ENCODE data around the gene SH2D1B. TPM values are rescaled to one million over a fixed set of nuclear protein-coding genes. Genes with fewer than 3 reads are reported as not detected.

SH2D1B gene
- total RNA-seq, 3 donors from 2014 or later, result 0.11 TPM; not detected in 2

GRCh38 chr1:162389971-162390370 lies 22.0 kb downstream of the SH2D1B start:
- Mint-ChIP-seq H3K4me3 (no peak overlapping the region), H3K27me3 (ENCODE audit: low read depth) (peaks cover 22% of the 10 kb centered on the region), H3K9me3 (no peaks in the 10 kb centered on the region), H3K36me3 (ENCODE audit: insufficient read depth) (no peaks in the 10 kb centered on the region), H3K4me1 (ENCODE audit: low read depth) (peaks cover 3% of the 10 kb centered on the region)
- ATAC-seq (no peak), DNase-seq (no peak)

- no peaks in the 10 kb centered on the region for H3K36me3 Mint-ChIP-seq (ENCODE audit: insufficient read depth)
- DNase-seq (no peak), ATAC-seq (no peak)
- H3K9me3 Mint-ChIP-seq, result no peaks in the 10 kb centered on the region
- H3K4me1 Mint-ChIP-seq (ENCODE audit: low read depth), result peaks cover 3% of the 10 kb centered on the region
- H3K27me3 Mint-ChIP-seq (ENCODE audit: low read depth), result peaks cover 22% of the 10 kb centered on the region
- H3K4me3 Mint-ChIP-seq, result no peak overlapping the region
Measured at GRCh38 chr1:162389021-162389818, 22.7 kb downstream of the SH2D1B start.

GRCh38 chr1:162388615-162389014 lies 23.3 kb downstream of the SH2D1B start:
- Mint-ChIP-seq H3K4me3 (no peak overlapping the region), H3K9me3 (no peaks in the 10 kb centered on the region), H3K4me1 (ENCODE audit: low read depth) (peaks cover 3% of the 10 kb centered on the region), H3K36me3 (ENCODE audit: insufficient read depth) (no peaks in the 10 kb centered on the region), H3K27me3 (ENCODE audit: low read depth) (peaks cover 22% of the 10 kb centered on the region)
- DNase-seq, result no peak
- no peak for ATAC-seq

GRCh38 chr1:162388083-162388594 lies 23.8 kb downstream of the SH2D1B start:
- H3K4me1 Mint-ChIP-seq (ENCODE audit: low read depth), result peaks cover 3% of the 10 kb centered on the region
- no peak overlapping the region for H3K4me3 Mint-ChIP-seq
- H3K9me3 Mint-ChIP-seq, result no peaks in the 10 kb centered on the region
- H3K36me3 Mint-ChIP-seq (ENCODE audit: insufficient read depth), result no peaks in the 10 kb centered on the region
- peaks cover 21% of the 10 kb centered on the region for H3K27me3 Mint-ChIP-seq (ENCODE audit: low read depth)
- no peak for DNase-seq
- no peak for ATAC-seq

- Mint-ChIP-seq H3K4me3 (no peak overlapping the region), H3K4me1 (ENCODE audit: low read depth) (peaks cover 3% of the 10 kb centered on the region)
Measured at GRCh38 chr1:162387226-162388082, 24.5 kb downstream of the SH2D1B start.

GRCh38 chr1:162386292-162387225 lies 25.4 kb downstream of the SH2D1B start:
- no peak overlapping the region for H3K4me3 Mint-ChIP-seq
- DNase-seq (no peak), ATAC-seq (no peak)
- H3K27me3 Mint-ChIP-seq (ENCODE audit: low read depth), result peaks cover 18% of the 10 kb centered on the region
- H3K9me3 Mint-ChIP-seq, result no peaks in the 10 kb centered on the region
- no peaks in the 10 kb centered on the region for H3K36me3 Mint-ChIP-seq (ENCODE audit: insufficient read depth)
- H3K4me1 Mint-ChIP-seq (ENCODE audit: low read depth), result peaks cover 3% of the 10 kb centered on the region

More at GRCh38 chr1:162387226-162388082, 24.5 kb downstream of the SH2D1B start:
- no peaks in the 10 kb centered on the region for H3K36me3 Mint-ChIP-seq (ENCODE audit: insufficient read depth)
- DNase-seq (no peak), ATAC-seq (no peak)
- peaks cover 21% of the 10 kb centered on the region for H3K27me3 Mint-ChIP-seq (ENCODE audit: low read depth)
- no peaks in the 10 kb centered on the region for H3K9me3 Mint-ChIP-seq

GRCh38 chr1:162385702-162386101 lies 26.2 kb downstream of the SH2D1B start:
- DNase-seq (no peak), ATAC-seq (no peak)
- Mint-ChIP-seq H3K9me3 (no peaks in the 10 kb centered on the region), H3K36me3 (ENCODE audit: insufficient read depth) (no peaks in the 10 kb centered on the region), H3K4me3 (no peak overlapping the region), H3K27me3 (ENCODE audit: low read depth) (peaks cover 11% of the 10 kb centered on the region), H3K4me1 (ENCODE audit: low read depth) (peaks cover 3% of the 10 kb centered on the region)

- peaks cover 3% of the 10 kb centered on the region for H3K4me1 Mint-ChIP-seq (ENCODE audit: low read depth)
- H3K36me3 Mint-ChIP-seq (ENCODE audit: insufficient read depth), result no peaks in the 10 kb centered on the region
- H3K27me3 Mint-ChIP-seq (ENCODE audit: low read depth), result peaks cover 7% of the 10 kb centered on the region
- no peak for ATAC-seq
- H3K4me3 Mint-ChIP-seq, result no peak overlapping the region
- no peaks in the 10 kb centered on the region for H3K9me3 Mint-ChIP-seq
- DNase-seq, result no peak
Measured at GRCh38 chr1:162385280-162385623, 26.7 kb downstream of the SH2D1B start.

GRCh38 chr1:162384601-162385279 lies 27.2 kb downstream of the SH2D1B start:
- Mint-ChIP-seq H3K36me3 (ENCODE audit: insufficient read depth) (no peaks in the 10 kb centered on the region), H3K4me1 (ENCODE audit: low read depth) (peaks cover 3% of the 10 kb centered on the region), H3K27me3 (ENCODE audit: low read depth) (peaks cover 7% of the 10 kb centered on the region), H3K9me3 (no peaks in the 10 kb centered on the region), H3K4me3 (no peak overlapping the region)
- no peak for DNase-seq
- ATAC-seq, result no peak

GRCh38 chr1:162384116-162384515 lies 27.8 kb downstream of the SH2D1B start:
- Mint-ChIP-seq H3K4me3 (no peak overlapping the region), H3K9me3 (no peaks in the 10 kb centered on the region), H3K4me1 (ENCODE audit: low read depth) (no peaks in the 10 kb centered on the region), H3K27me3 (ENCODE audit: low read depth) (peaks cover 7% of the 10 kb centered on the region), H3K36me3 (ENCODE audit: insufficient read depth) (no peaks in the 10 kb centered on the region)
- DNase-seq (no peak), ATAC-seq (no peak)

GRCh38 chr1:162383516-162383915 lies 28.4 kb downstream of the SH2D1B start:
- Mint-ChIP-seq H3K4me3 (no peak overlapping the region), H3K4me1 (ENCODE audit: low read depth) (no peaks in the 10 kb centered on the region), H3K9me3 (no peaks in the 10 kb centered on the region), H3K36me3 (ENCODE audit: insufficient read depth) (no peaks in the 10 kb centered on the region), H3K27me3 (ENCODE audit: low read depth) (peaks cover 2% of the 10 kb centered on the region)
- ATAC-seq (no peak), DNase-seq (no peak)

- H3K36me3 Mint-ChIP-seq (ENCODE audit: insufficient read depth), result no peaks in the 10 kb centered on the region
- no peak for ATAC-seq
- DNase-seq, result no peak
- H3K4me1 Mint-ChIP-seq (ENCODE audit: low read depth), result no peaks in the 10 kb centered on the region
- no peak overlapping the region for H3K4me3 Mint-ChIP-seq
- H3K27me3 Mint-ChIP-seq (ENCODE audit: low read depth), result peaks cover 2% of the 10 kb centered on the region
- H3K9me3 Mint-ChIP-seq, result no peaks in the 10 kb centered on the region
Measured at GRCh38 chr1:162383091-162383490, 28.8 kb downstream of the SH2D1B start.

GRCh38 chr1:162381941-162382750 lies 29.8 kb downstream of the SH2D1B start:
- no peaks in the 10 kb centered on the region for H3K36me3 Mint-ChIP-seq (ENCODE audit: insufficient read depth)
- ATAC-seq (no peak), DNase-seq (no peak)
- no peaks in the 10 kb centered on the region for H3K4me1 Mint-ChIP-seq (ENCODE audit: low read depth)
- peaks cover 2% of the 10 kb centered on the region for H3K27me3 Mint-ChIP-seq (ENCODE audit: low read depth)
- no peaks in the 10 kb centered on the region for H3K9me3 Mint-ChIP-seq
- no peak overlapping the region for H3K4me3 Mint-ChIP-seq

All from activated T-cell treated with anti-CD3 and anti-CD28 coated beads, Interleukin-2, amount 50 U/mL, for 4 hours (primary cell).